HCT116 (cell line): ENCODE results near the gene TXNRD3. TPM values are rescaled to one million over a fixed set of nuclear protein-coding genes. Genes with fewer than 3 reads are reported as not detected.

Experiments
- ATAC-seq: fragments of 200-7000 bp; cut with Tn5 transposase; 2 replicates; pipeline ENCODE4 v1.9.1; 2020; ENCODE audit warnings: mild to moderate bottlenecking, moderate library complexity
- BruUV-seq: library from RNA; stranded (reverse); fragments of 400-500 nt; replicated peaks from 2 replicates; lab custom pipeline; 2021; lab: Mats Ljungman, UMichigan
- CTCF ChIA-PET: fragments of 300-600 bp; sonication (Branson Sonifier 250); formaldehyde crosslinking; loops from one replicate; lab custom pipeline; 2021; ENCODE audit warnings: antibody characterized with exemption; lab: Charles Lee
- POLR2A ChIA-PET: fragments of 300-600, 350-600 bp; sonication (Branson Sonifier 250); formaldehyde crosslinking; loops from one replicate; lab custom pipeline; 2021; ENCODE audit warnings: antibody characterized with exemption; lab: Charles Lee
- RAD21 ChIA-PET, 2 experiments: fragments of 300-600 bp; sonication (Branson Sonifier 250); formaldehyde crosslinking; loops; one replicate each; lab custom pipeline; 2023; ENCODE audit warnings: low total read pairs in 2 of 2; ENCODE audit not compliant: uncharacterized antibody in 2 of 2, unreplicated experiment in 2 of 2, low non-redundant PET in 1 of 2; lab: Charles Lee
- DNase-seq: peaks from one replicate; pipeline ENCODE4 v3.0.0-alpha.2; 2010; ENCODE audit warnings: low read depth, low spot score
- H2AFZ ChIP-seq: fragments of 200-600 bp; shearing (Covaris generic), sonication (generic); 2 replicates; pipeline ENCODE4 v1.6.1; 2017; ENCODE audit warnings: low read depth, mixed run types, mixed read lengths, antibody characterized with exemption, low read length; ENCODE audit not compliant: poor library complexity, severe bottlenecking
- H3K27ac ChIP-seq: 2 replicates; pipeline ENCODE4 v1.5.1; 2012; ENCODE audit warnings: low read depth, low read length
- H3K27me3 ChIP-seq: fragments of 200-600 bp; sonication (generic); 2 replicates; pipeline ENCODE4 v1.6.1; 2016; ENCODE audit warnings: mixed run types, low read length, mixed read lengths; ENCODE audit not compliant: insufficient read depth
- H3K36me3 ChIP-seq, 2 experiments: fragments of 200-500 bp in 1 of 2; fragments of 200-600 bp in 1 of 2; sonication (Bioruptor generic) in 1 of 2; sonication (generic) in 1 of 2; 2 replicates each; pipeline versions ENCODE4 v1.5.1 to v1.6.1; 2014 to 2016; ENCODE audit warnings: low read length in 2 of 2, inconsistent platforms in 1 of 2, mixed read lengths in 1 of 2, mixed run types in 1 of 2; ENCODE audit not compliant: insufficient read depth in 2 of 2, control insufficient read depth in 1 of 2
- H3K4me1 ChIP-seq, 2 experiments: fragments of 200-600 bp in 1 of 2; sonication (generic) in 1 of 2; 2 replicates each; pipeline versions ENCODE4 v1.5.1 to v1.6.1; 2012 to 2017; ENCODE audit warnings: low read length in 2 of 2, inconsistent platforms in 1 of 2, mild to moderate bottlenecking in 1 of 2, mixed read lengths in 1 of 2, mixed run types in 1 of 2, moderate library complexity in 1 of 2; ENCODE audit not compliant: insufficient read depth in 2 of 2, control insufficient read depth in 1 of 2
- H3K4me2 ChIP-seq: fragments of 200-600 bp; sonication (generic); 2 replicates; pipeline ENCODE4 v1.6.1; 2017; ENCODE audit warnings: mixed run types, low read length, mixed read lengths
- H3K4me3 ChIP-seq, 2 experiments: fragments of 200-600 bp in 1 of 2; sonication (generic) in 1 of 2; replicated peaks in 1 of 2; 2 replicates each; pipeline ENCODE4 v1.5.1; 2011 to 2016; ENCODE audit warnings: low read length in 2 of 2, control low read depth in 1 of 2, low read depth in 1 of 2, mild to moderate bottlenecking in 1 of 2, mixed read lengths in 1 of 2, mixed run types in 1 of 2
- H3K79me2 ChIP-seq: fragments of 200-600 bp; sonication (generic); 2 replicates; pipeline ENCODE4 v1.6.1; 2017; ENCODE audit warnings: mild to moderate bottlenecking, mixed run types, low read length, moderate library complexity, mixed read lengths; ENCODE audit not compliant: insufficient read depth
- H3K9ac ChIP-seq: fragments of 200-600 bp; sonication (generic); 2 replicates; pipeline ENCODE4 v1.6.1; 2016; ENCODE audit warnings: low read length, mixed read lengths
- H3K9me2 ChIP-seq: fragments of 200-600 bp; sonication (generic), shearing (Covaris generic); 2 replicates; pipeline ENCODE4 v1.6.1; 2017; ENCODE audit warnings: mixed run types, mild to moderate bottlenecking, moderate library complexity; ENCODE audit not compliant: insufficient read depth
- H3K9me3 ChIP-seq, 2 experiments: fragments of 200-500 bp in 1 of 2; fragments of 200-600 bp in 1 of 2; sonication (Bioruptor generic) in 1 of 2; sonication (generic) in 1 of 2; 2 replicates each; pipeline ENCODE4 v1.6.1; 2014 to 2017; ENCODE audit warnings: low read length in 2 of 2, mixed read lengths in 2 of 2, inconsistent platforms in 1 of 2, low read depth in 1 of 2, mild to moderate bottlenecking in 1 of 2, mixed run types in 1 of 2, moderate library complexity in 1 of 2; ENCODE audit not compliant: control insufficient read depth in 1 of 2, insufficient read depth in 1 of 2
- H4K20me1 ChIP-seq: fragments of 200-600 bp; sonication (generic), shearing (Covaris generic); 2 replicates; pipeline ENCODE4 v1.6.1; 2017; ENCODE audit warnings: mixed run types, mild to moderate bottlenecking, moderate library complexity; ENCODE audit not compliant: insufficient read depth
- CBX3 ChIP-seq: IDR thresholded peaks from 2 replicates; pipeline ENCODE4 v1.6.1; 2012; ENCODE audit warnings: low read depth
- CEBPB ChIP-seq: IDR thresholded peaks from 2 replicates; pipeline ENCODE4 v1.6.1; 2012; ENCODE audit warnings: low read depth
- EGR1 ChIP-seq: IDR thresholded peaks from 2 replicates; pipeline ENCODE4 v1.6.1; 2012; ENCODE audit warnings: low read depth
- ELF1 ChIP-seq: IDR thresholded peaks from 2 replicates; pipeline ENCODE4 v1.6.1; 2012; ENCODE audit warnings: low read depth, borderline replicate concordance
- EZH2 ChIP-seq: fragments of 200-600 bp; sonication (generic); IDR thresholded peaks from 2 replicates; pipeline ENCODE4 v1.6.1; 2017; ENCODE audit warnings: antibody characterized with exemption, mixed run types
- EZH2phosphoT487 ChIP-seq: fragments of 200-600 bp; IDR thresholded peaks from 2 replicates; pipeline ENCODE4 v1.6.1; 2018; ENCODE audit warnings: antibody characterized with exemption, borderline replicate concordance
- FOSL1 ChIP-seq: IDR thresholded peaks from 2 replicates; pipeline ENCODE4 v1.6.1; 2012; ENCODE audit warnings: low read depth
- POLR2A ChIP-seq: IDR thresholded peaks from 2 replicates; pipeline ENCODE4 v1.7.0; 2011; ENCODE audit warnings: borderline replicate concordance; ENCODE audit not compliant: insufficient read depth, insufficient read length; ENCODE audit errors: extremely low read depth
- POLR2AphosphoS5 ChIP-seq: IDR thresholded peaks from 2 replicates; pipeline ENCODE4 v1.6.1; 2011; ENCODE audit warnings: mild to moderate bottlenecking, low read depth, low read length, moderate library complexity
- RAD21 ChIP-seq: IDR thresholded peaks from 2 replicates; pipeline ENCODE4 v1.6.1; 2012; ENCODE audit warnings: low read depth, mild to moderate bottlenecking
- SIN3A ChIP-seq: IDR thresholded peaks from 2 replicates; pipeline ENCODE4 v1.6.1; 2012; ENCODE audit warnings: low read depth
- SP1 ChIP-seq: IDR thresholded peaks from 2 replicates; pipeline ENCODE4 v1.6.1; 2012; ENCODE audit warnings: low read depth
- SRF ChIP-seq: IDR thresholded peaks from 2 replicates; pipeline ENCODE4 v1.6.1; 2012; ENCODE audit warnings: low read depth
- TCF7L2 ChIP-seq: IDR thresholded peaks from 2 replicates; pipeline ENCODE4 v1.7.0; 2011; ENCODE audit warnings: borderline replicate concordance, inconsistent platforms; ENCODE audit not compliant: insufficient read depth, insufficient read length; ENCODE audit errors: extremely low read depth
- YY1 ChIP-seq: IDR thresholded peaks from 2 replicates; pipeline ENCODE4 v1.6.1; 2011; ENCODE audit warnings: low read length, low read depth, moderate library complexity, mild to moderate bottlenecking; ENCODE audit not compliant: insufficient replicate concordance; ENCODE audit errors: extremely low read depth
- ZNF274 ChIP-seq: fragments of 200-500 bp; sonication (Bioruptor generic); IDR thresholded peaks from 2 replicates; pipeline ENCODE4 v1.6.1; 2014; ENCODE audit warnings: mild to moderate bottlenecking, low read depth, low read length, inconsistent platforms
- intact Hi-C: fragments of 100-400 bp; cut with micrococcal nuclease; formaldehyde crosslinking; loops from 2 replicates; pipeline ENCODE4 v1.10.0; 2022
- total RNA-seq: library from RNA; stranded (reverse); gene quantifications from one replicate; pipeline ENCODE4 v1.2.1, GENCODE V29; 2021; ENCODE audit not compliant: unreplicated experiment
- TF ChIP-seq, protein P1 (sequence below): IDR thresholded peaks from 2 replicates; pipeline ENCODE4 v1.6.1; 2011; ENCODE audit warnings: mild to moderate bottlenecking, low read length, moderate library complexity; ENCODE audit not compliant: insufficient replicate concordance; ENCODE audit errors: extremely low read depth
- TF ChIP-seq, protein P2 (sequence below): IDR thresholded peaks from 2 replicates; pipeline ENCODE4 v1.6.1; 2012

Gene TXNRD3
- total RNA-seq, 1 experiment from 2014 or later, result 19.3 TPM

DNA sequence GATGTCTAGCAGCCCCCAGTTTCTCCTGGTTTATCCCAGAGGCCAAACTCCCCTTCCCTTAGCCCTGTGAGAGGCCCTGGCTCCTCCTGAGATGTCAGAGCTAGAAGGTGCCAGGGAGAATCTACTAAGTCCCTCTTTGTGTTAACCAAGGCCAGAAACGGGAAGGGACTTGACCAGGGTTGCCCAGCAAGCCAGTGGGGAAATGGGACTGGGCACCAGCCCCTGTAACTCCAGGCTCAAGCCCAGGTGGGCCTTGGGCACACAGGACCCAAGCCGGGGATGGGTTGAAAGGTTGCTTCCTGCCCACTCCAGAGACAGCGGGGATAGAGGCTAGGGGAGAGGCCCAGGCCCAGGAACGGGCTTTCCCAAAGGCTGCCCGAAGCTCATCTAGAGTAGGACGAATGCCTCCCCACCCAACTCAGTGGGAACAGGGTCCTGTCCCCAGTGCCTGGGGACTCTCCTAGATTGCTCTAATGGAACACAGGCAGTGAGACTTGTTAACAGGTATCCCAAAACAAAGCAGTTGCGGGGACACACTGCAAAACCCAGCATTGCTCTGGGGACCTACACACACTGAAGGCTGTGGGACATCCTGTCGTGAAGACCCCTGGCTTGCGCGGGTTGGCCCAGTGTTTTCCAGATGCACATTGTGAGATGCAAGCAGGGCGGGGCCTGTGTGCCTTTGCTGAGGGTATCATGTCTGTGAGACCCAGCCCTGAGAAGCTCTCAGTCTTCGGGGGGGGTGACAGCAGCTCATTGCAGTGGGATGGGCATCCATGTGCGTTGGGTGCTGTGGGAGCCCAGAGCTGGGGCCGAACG, 12.9 kb upstream of the TXNRD3 start:
- H2AFZ ChIP-seq, result no peak overlapping the region
- CTCF ChIA-PET, result no interaction called here

GRCh38 chr3:126666658-126667528, 12.0 kb upstream of the TXNRD3 start:
- intact Hi-C loops, result loop anchor here (10.0 kb wide), 1 partner anchor 142 kb away; the partner anchor contains the start of gene CHST13
- no peak for ATAC-seq
- Histone ChIP-seq H3K27me3 (no peaks in the 10 kb centered on the region), H3K4me3 (no peak overlapping the region), H3K9ac (no peak overlapping the region), H3K9me2 (no peaks in the 10 kb centered on the region), H3K4me2 (no peak overlapping the region)
- TF ChIP-seq SRF (no peak), TCF7L2 (no peak), EZH2phosphoT487 (no peak), EZH2 (no peak), POLR2AphosphoS5 (no peak), ZNF274 (no peak), EGR1 (no peak), FOSL1 (no peak), RAD21 (no peak), SP1 (no peak), CBX3 (no peak), CEBPB (no peak), SIN3A (no peak), YY1 (no peak), POLR2A (no peak)
- TF ChIP-seq, protein P1, sequence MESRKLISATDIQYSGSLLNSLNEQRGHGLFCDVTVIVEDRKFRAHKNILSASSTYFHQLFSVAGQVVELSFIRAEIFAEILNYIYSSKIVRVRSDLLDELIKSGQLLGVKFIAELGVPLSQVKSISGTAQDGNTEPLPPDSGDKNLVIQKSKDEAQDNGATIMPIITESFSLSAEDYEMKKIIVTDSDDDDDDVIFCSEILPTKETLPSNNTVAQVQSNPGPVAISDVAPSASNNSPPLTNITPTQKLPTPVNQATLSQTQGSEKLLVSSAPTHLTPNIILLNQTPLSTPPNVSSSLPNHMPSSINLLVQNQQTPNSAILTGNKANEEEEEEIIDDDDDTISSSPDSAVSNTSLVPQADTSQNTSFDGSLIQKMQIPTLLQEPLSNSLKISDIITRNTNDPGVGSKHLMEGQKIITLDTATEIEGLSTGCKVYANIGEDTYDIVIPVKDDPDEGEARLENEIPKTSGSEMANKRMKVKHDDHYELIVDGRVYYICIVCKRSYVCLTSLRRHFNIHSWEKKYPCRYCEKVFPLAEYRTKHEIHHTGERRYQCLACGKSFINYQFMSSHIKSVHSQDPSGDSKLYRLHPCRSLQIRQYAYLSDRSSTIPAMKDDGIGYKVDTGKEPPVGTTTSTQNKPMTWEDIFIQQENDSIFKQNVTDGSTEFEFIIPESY, result no peak
- TF ChIP-seq, protein P2, sequence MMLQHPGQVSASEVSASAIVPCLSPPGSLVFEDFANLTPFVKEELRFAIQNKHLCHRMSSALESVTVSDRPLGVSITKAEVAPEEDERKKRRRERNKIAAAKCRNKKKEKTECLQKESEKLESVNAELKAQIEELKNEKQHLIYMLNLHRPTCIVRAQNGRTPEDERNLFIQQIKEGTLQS, result no peak
- TF ChIP-seq, all 23 proteins: peak for 0
- no peaks in the 10 kb centered on the region for H3K36me3 ChIP-seq
- no peak overlapping the region for H2AFZ ChIP-seq
- H3K27ac ChIP-seq, result no peak overlapping the region
- POLR2A ChIA-PET, result interaction anchor here (0.6 kb wide), 1 partner anchor 439 kb away, joined by 4 read pairs; no protein-coding TSS in a partner anchor
- H3K4me1 ChIP-seq, result no peaks in the 10 kb centered on the region
- BruUV-seq, result no TSS peak
- CTCF ChIA-PET, result no interaction called here
- RAD21 ChIA-PET, result no interaction called here
- DNase-seq, result no peak
- H3K79me2 ChIP-seq, result no peaks in the 10 kb centered on the region
- no peaks in the 10 kb centered on the region for H3K9me3 ChIP-seq
- no peaks in the 10 kb centered on the region for H4K20me1 ChIP-seq

More for the DNA sequence above, 12.9 kb upstream of the TXNRD3 start:
- H3K4me3 ChIP-seq, result no peak overlapping the region
- no peak for ATAC-seq
- no peak for TF ChIP-seq ELF1
- TF ChIP-seq, all 23 proteins: peak for 0
- Histone ChIP-seq H3K27ac (no peak overlapping the region), H3K4me1 (no peaks in the 10 kb centered on the region), H3K27me3 (no peaks in the 10 kb centered on the region), H3K9ac (no peak overlapping the region), H3K79me2 (no peaks in the 10 kb centered on the region), H3K36me3 (no peaks in the 10 kb centered on the region), H4K20me1 (no peaks in the 10 kb centered on the region), H3K9me3 (no peaks in the 10 kb centered on the region), H3K9me2 (no peaks in the 10 kb centered on the region), H3K4me2 (no peak overlapping the region)
- ChIA-PET POLR2A (no interaction called here), RAD21 (no interaction called here)
- no TSS peak for BruUV-seq
- no peak for DNase-seq
- intact Hi-C loops, result loop anchor here (10.0 kb wide), 1 partner anchor 143 kb away; the partner anchor contains the start of gene CHST13
